ENCODE measurements around the gene NPC1L1.

NPC1L1 gene

GRCh38 chr7:44538798-44539668, 2.1 kb downstream of the NPC1L1 start:
- H3K4me2 ChIP-seq (ENCODE audit: low read length), result no peak overlapping the region
- H2AFZ ChIP-seq (ENCODE audit: low read length), result no peak overlapping the region
- H3K36me3 ChIP-seq (ENCODE audit: insufficient read depth, low read length), result no peaks in the 10 kb centered on the region
- no peaks in the 10 kb centered on the region for H3K9me2 ChIP-seq (ENCODE audit: low read depth, low read length)
- H3K79me2 ChIP-seq (ENCODE audit: insufficient read depth, low read length), result no peaks in the 10 kb centered on the region
- H3K4me1 ChIP-seq (ENCODE audit: insufficient read depth, low read length, severe bottlenecking), result no peaks in the 10 kb centered on the region
- no peaks in the 10 kb centered on the region for H3K9me3 ChIP-seq (ENCODE audit: low read length)
- no peak for TF ChIP-seq CTCF (IDR thresholded peaks at IDR 0.05; ENCODE audit: low read length)
- TF ChIP-seq EZH2 (IDR thresholded peaks at IDR 0.05; ENCODE audit: borderline replicate concordance, low read length), result no peak
- peaks cover 14% of the 10 kb centered on the region; the same call in 1 of the 2 replicates for H3K27me3 ChIP-seq (ENCODE audit: insufficient read depth, low read length)
- no peak overlapping the region for H3K4me3 ChIP-seq (ENCODE audit: low read depth, low read length, poor library complexity, severe bottlenecking)
- no peak overlapping the region for H3K9ac ChIP-seq (ENCODE audit: low read length)
- H3K27ac ChIP-seq (ENCODE audit: low read depth, low read length, poor library complexity, severe bottlenecking), result no peak overlapping the region
- H4K20me1 ChIP-seq (ENCODE audit: insufficient read depth, low read length), result no peaks in the 10 kb centered on the region
- H3F3A ChIP-seq (ENCODE audit: insufficient read depth, low read length), result no peaks in the 10 kb centered on the region

- Histone ChIP-seq H3K36me3 (ENCODE audit: insufficient read depth, low read length) (no peaks in the 10 kb centered on the region), H3K4me2 (ENCODE audit: low read length) (no peak overlapping the region), H3K27me3 (ENCODE audit: insufficient read depth, low read length) (peaks cover 14% of the 10 kb centered on the region; the same call in 1 of the 2 replicates), H3K9me2 (ENCODE audit: low read depth, low read length) (no peaks in the 10 kb centered on the region), H3K4me1 (ENCODE audit: insufficient read depth, low read length, severe bottlenecking) (no peaks in the 10 kb centered on the region), H2AFZ (ENCODE audit: low read length) (no peak overlapping the region), H3K9ac (ENCODE audit: low read length) (no peak overlapping the region), H3K9me3 (ENCODE audit: low read length) (no peaks in the 10 kb centered on the region), H3F3A (ENCODE audit: insufficient read depth, low read length) (no peaks in the 10 kb centered on the region), H3K27ac (ENCODE audit: low read depth, low read length, poor library complexity, severe bottlenecking) (no peak overlapping the region), H3K79me2 (ENCODE audit: insufficient read depth, low read length) (no peaks in the 10 kb centered on the region), H3K4me3 (ENCODE audit: low read depth, low read length, poor library complexity, severe bottlenecking) (no peak overlapping the region), H4K20me1 (ENCODE audit: insufficient read depth, low read length) (no peaks in the 10 kb centered on the region)
- TF ChIP-seq CTCF (IDR thresholded peaks at IDR 0.05; ENCODE audit: low read length), result no peak
- no peak for TF ChIP-seq EZH2 (IDR thresholded peaks at IDR 0.05; ENCODE audit: borderline replicate concordance, low read length)
Measured at GRCh38 chr7:44538093-44538797, 2.9 kb downstream of the NPC1L1 start.

- no peaks in the 10 kb centered on the region for H3K36me3 ChIP-seq (ENCODE audit: insufficient read depth, low read length)
- no peaks in the 10 kb centered on the region for H3K4me1 ChIP-seq (ENCODE audit: insufficient read depth, low read length, severe bottlenecking)
- no peak overlapping the region for H3K4me2 ChIP-seq (ENCODE audit: low read length)
- no peaks in the 10 kb centered on the region for H3K9me3 ChIP-seq (ENCODE audit: low read length)
- no peak overlapping the region for H2AFZ ChIP-seq (ENCODE audit: low read length)
- TF ChIP-seq CTCF (IDR thresholded peaks at IDR 0.05; ENCODE audit: low read length), result no peak
- TF ChIP-seq EZH2 (IDR thresholded peaks at IDR 0.05; ENCODE audit: borderline replicate concordance, low read length), result no peak
- no peaks in the 10 kb centered on the region for H3K79me2 ChIP-seq (ENCODE audit: insufficient read depth, low read length)
- no peaks in the 10 kb centered on the region for H3F3A ChIP-seq (ENCODE audit: insufficient read depth, low read length)
- H3K4me3 ChIP-seq (ENCODE audit: low read depth, low read length, poor library complexity, severe bottlenecking), result no peak overlapping the region
- H3K27me3 ChIP-seq (ENCODE audit: insufficient read depth, low read length), result peaks cover 14% of the 10 kb centered on the region; the same call in 1 of the 2 replicates
- H3K9ac ChIP-seq (ENCODE audit: low read length), result no peak overlapping the region
- no peaks in the 10 kb centered on the region for H3K9me2 ChIP-seq (ENCODE audit: low read depth, low read length)
- H4K20me1 ChIP-seq (ENCODE audit: insufficient read depth, low read length), result no peaks in the 10 kb centered on the region
- H3K27ac ChIP-seq (ENCODE audit: low read depth, low read length, poor library complexity, severe bottlenecking), result no peak overlapping the region
Measured at GRCh38 chr7:44537442-44537841, 3.7 kb downstream of the NPC1L1 start.

Data from OCI-LY1 (cell line).